ENCODE measurements around the gene KLF13.

DNA sequence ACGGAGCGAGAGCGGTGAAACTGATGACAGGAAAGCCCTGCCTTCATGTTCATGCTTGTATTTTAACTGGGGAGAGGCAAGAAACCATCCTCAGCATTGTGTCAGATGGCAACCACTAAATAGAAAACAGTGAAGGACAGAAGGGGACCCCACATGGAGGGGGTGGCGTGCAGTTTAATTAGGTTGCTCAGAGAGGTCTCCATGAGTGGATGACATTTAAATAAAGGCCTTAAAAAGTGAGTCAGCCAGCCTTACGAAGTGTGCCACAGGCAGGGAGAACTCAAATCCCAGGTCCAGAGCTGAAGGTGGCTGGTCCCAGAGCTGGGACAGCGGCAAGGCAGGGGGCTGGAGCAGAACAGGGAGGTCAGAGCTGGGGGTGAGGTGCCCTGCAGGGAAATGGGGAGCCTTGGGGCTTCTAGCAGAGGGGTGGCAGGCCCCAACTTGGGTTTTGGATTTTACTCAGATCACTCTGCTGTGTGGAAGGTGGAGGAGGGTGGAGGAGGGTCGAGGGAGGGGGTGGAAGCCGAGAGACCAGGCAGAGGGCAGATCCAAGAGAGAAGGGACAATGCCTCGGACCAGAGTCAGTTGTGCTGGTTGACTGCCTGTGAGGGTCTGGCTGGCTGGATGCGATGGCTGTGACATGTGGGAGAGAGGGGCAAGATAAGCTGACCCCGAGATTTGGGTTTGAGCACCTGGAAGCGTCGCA, 73.7 kb downstream of the KLF13 start:
- TF ChIP-seq, protein P1, sequence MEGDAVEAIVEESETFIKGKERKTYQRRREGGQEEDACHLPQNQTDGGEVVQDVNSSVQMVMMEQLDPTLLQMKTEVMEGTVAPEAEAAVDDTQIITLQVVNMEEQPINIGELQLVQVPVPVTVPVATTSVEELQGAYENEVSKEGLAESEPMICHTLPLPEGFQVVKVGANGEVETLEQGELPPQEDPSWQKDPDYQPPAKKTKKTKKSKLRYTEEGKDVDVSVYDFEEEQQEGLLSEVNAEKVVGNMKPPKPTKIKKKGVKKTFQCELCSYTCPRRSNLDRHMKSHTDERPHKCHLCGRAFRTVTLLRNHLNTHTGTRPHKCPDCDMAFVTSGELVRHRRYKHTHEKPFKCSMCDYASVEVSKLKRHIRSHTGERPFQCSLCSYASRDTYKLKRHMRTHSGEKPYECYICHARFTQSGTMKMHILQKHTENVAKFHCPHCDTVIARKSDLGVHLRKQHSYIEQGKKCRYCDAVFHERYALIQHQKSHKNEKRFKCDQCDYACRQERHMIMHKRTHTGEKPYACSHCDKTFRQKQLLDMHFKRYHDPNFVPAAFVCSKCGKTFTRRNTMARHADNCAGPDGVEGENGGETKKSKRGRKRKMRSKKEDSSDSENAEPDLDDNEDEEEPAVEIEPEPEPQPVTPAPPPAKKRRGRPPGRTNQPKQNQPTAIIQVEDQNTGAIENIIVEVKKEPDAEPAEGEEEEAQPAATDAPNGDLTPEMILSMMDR (IDR thresholded peaks at IDR 0.05) = no peak
- TF ChIP-seq POLR2A (IDR thresholded peaks at IDR 0.05) = no peak
